ENCODE measurements around the gene DNAJC5G.
"Not testable (repeated sequence)": the region's sequence is repeated elsewhere in the genome, so short reads cannot be mapped to it uniquely, and the experiment has no call there.

DNAJC5G gene

GRCh38 chr2:27312152-27312551 is 36.9 kb downstream of the DNAJC5G start:
- DNase-seq: no peak

DNA sequence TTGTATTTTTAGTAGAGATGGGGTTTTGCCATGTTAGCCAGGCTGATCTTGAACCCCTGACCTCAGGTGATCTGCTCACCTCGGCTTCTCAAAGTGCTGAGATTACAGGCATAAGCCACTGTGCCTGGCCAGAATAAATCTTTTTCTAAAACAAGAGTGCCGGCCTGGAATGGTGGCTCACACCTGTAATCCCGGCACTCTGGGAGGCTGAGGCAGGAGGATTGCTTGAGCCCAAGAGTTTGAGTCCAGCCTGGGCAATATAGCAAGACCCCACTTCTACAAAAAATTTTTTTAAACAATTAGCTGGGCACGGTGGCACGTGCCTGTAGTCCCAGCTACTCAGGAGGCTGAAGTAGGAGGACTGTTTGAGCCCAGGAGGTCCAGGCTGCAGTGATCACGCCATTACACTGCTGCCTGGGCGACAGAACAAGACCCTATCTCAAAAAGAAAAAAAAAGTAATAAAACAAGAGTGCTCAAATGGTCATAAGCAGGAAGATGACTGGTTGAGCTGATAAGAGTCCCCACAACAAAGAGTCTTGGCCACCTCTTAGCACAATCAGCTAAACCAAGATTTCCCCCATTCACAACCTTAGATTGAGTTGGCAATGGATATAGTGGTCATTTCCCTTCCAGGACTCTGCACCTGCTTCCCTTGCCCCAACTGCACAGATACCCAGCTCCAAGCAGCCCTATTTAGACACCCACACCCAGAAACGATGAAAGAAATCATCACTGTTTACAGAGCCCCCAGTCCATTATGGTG is 38.8 kb downstream of the DNAJC5G start:
- no peak for DNase-seq

GRCh38 chr2:27314709-27315108 is 39.5 kb downstream of the DNAJC5G start:
- no peak for DNase-seq

DNA sequence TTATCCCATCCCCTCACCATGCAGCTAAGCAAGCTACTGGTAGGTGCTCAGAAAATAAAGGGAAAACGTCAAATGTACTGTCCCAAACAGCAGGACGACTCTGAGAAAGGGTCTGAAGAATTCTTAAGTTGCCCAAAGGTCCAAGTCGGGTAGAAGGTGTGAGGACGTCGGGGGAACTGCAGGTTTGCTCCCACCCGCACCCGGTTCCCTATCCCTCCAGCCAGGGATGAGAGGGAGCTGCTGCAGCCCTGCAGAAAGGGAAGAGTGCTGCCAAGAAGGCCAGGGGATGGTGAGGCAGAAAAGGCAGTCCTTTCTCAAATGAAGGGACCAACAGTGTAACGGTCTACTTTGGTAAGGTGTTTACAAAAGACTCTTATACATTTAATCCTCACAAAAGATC is 39.9 kb downstream of the DNAJC5G start:
- DNase-seq: no peak

- no peak for DNase-seq
Measured at GRCh38 chr2:27316655-27317412, 41.6 kb downstream of the DNAJC5G start.

GRCh38 chr2:27319839-27320238 is 44.6 kb downstream of the DNAJC5G start:
- DNase-seq: not testable (repeated sequence)

DNA sequence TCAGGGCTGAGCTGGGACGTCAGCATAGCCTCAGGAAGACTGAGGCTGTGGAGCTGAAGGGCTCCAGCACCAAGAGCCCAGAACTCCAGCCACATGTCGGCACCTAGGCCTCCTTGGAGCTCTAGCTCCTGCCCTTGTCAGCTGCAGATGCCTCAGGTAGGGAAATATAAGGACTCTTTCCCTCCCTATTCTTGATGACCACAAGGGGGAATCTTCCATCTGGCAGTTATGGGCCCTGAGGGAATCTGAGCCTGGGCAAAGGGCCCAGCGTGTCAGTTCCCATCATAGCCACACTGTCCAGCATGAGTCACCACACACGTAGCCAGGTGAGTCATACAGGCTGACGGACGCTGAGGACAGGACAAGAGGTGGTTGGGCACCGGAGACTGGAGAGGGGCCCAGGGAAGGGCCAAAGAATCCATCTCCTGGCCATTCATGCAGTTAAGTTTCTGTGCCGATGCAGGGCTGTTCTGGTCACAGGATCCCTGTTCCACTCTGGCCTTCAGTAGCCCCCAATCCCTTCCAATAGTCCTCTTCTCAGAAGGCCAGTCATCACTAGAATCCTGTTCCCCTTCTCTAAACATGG is 45.8 kb downstream of the DNAJC5G start:
- no peak for DNase-seq

DNA sequence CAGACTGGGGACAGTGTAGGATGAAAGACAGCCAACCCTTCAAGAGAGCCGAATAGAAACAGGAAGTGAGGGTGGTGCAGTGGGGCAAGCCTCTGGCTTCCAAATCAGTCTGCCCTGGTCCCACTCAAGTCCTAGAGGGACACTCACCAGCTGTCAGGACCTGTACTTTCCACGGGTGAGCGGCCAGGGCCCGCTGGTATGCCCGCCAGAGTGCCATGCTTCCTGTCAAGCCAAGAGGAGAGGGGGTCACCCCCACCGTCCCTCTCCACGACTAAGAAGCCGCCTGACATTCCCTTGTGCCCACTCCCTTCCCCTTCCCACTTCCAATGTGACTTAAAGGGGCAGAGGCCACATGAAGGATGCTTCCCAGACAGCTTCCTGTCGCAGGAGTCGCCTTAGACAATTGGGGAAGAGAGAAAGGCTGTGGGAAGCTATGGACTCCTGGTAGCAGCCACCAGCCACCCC is 47.1 kb downstream of the DNAJC5G start:
- no peak for DNase-seq

DNA sequence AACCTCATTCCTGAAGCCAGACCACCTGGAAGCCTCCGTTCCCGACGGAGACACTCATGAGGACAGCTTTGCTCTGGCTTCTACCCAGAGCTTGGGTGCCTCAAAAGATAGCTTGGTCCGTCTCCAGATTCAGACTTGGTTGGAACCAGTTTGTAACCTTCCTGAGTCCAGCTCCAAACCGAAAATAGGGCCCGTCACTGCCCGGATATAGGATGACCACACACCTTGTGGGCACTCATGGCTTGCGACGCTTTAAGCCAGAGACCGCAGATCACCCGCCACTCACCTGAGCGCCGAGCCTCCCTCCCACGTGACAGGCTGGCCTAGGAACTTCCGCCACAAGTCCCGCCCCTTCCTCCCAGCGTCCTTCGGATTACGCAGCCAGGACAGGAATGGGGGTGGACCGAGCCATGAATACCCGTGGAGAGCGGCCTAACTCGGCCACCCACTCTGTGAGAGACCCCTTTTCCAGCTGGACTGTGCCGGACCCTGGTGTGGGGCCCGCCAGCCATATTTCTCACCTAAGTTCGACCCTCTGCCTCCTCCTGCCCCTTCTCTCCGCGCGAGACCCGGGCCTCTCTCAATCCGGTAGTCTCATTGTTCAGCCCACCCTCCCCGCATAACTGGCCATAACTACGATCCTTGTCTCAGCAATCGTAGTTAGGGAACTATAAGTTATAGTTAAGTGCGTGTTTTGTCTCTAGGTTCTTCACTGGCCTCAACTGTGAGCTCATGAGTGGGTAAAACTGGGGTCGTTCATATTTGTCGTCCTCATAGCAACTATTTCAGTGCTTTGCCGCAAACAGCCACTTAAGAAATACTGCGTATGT is 47.7 kb downstream of the DNAJC5G start, which contains the start of gene MPV17:
MPV17 (minus strand) TSS at position 332 of the 830 bp plus-strand sequence. CDS start 580 bp downstream, outside the sequence.
- DNase-seq: peak; percentile 72

DNA sequence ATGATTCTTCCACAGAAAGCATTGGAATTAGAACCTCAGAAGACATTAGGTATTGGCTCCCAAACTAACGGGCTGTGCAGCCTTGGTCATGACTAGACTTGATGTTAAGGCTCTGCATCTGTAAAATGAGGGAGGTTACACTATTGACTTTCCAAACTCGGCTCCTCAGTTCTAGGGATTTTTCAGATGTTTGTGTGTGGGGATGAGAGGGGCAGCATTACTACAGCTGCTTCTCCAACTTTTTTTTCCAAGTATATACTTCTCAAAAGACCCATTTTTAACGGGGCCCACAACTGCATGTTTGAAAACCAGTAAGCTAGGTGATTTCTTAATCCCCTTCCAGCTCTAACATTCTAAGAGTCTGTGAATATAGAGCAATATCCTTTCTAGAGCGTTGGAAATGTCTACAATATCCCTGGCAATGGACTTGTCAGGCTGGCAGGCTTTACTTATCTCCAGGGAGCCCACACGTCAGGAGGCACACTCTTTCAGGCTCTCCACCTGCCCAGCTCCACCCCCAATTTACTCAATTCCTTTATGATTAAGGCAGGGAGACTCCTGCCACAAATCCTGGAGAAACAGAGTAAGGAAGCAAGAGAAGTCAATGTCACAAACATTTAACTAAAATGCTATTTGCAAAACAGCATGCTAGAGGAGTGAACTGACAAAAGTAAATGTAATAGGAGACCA is 48.5 kb downstream of the DNAJC5G start:
- DNase-seq: no peak

GRCh38 chr2:27324720-27325119 is 49.5 kb downstream of the DNAJC5G start:
- no peak for DNase-seq

Measured in NCI-H526 treated with DMSO at 0.1 percent for 48 hours (cell line).